SK-N-SH (cell line): Measurements from ENCODE around the gene SERF2.

Experiments used
- CTCF ChIP-seq: fragments of 200-600 bp; sonication (generic); IDR thresholded peaks from 2 replicates; pipeline ENCODE4 v1.6.1; 2017; ENCODE audit warnings: antibody characterized with exemption, mild to moderate bottlenecking, moderate library complexity
- EP300 ChIP-seq, 2 experiments: IDR thresholded peaks; 2 replicates each; pipeline versions ENCODE4 v1.4.0 to v1.6.1; 2012; ENCODE audit warnings: borderline replicate concordance in 1 of 2, low read depth in 1 of 2, low read length in 1 of 2
- EZH2phosphoT487 ChIP-seq: fragments of 200-600 bp; sonication (generic); IDR thresholded peaks from 2 replicates; pipeline ENCODE4 v1.6.1; 2017; ENCODE audit warnings: low read depth, mixed run types, mild to moderate bottlenecking, antibody characterized with exemption, moderate library complexity, borderline replicate concordance
- FOXM1 ChIP-seq: IDR thresholded peaks from 2 replicates; pipeline ENCODE4 v1.4.0; 2012; ENCODE audit warnings: low read depth, mild to moderate bottlenecking
- GABPA ChIP-seq: IDR thresholded peaks from 2 replicates; pipeline ENCODE4 v1.4.0; 2012; ENCODE audit warnings: low read depth, mild to moderate bottlenecking
- JUND ChIP-seq: IDR thresholded peaks from 2 replicates; pipeline ENCODE4 v1.4.0; 2012
- MEF2A ChIP-seq: IDR thresholded peaks from 2 replicates; pipeline ENCODE4 v1.4.0; 2012; ENCODE audit warnings: low read depth, borderline replicate concordance
- POLR2AphosphoS5 ChIP-seq: IDR thresholded peaks from 2 replicates; pipeline ENCODE4 v1.6.1; 2012; ENCODE audit warnings: low read depth, low read length
- RAD21 ChIP-seq: IDR thresholded peaks from 2 replicates; pipeline ENCODE4 v1.6.1; 2012; ENCODE audit warnings: mild to moderate bottlenecking, low read length
- REST ChIP-seq: IDR thresholded peaks from 2 replicates; pipeline ENCODE4 v1.6.1; 2012; ENCODE audit warnings: mild to moderate bottlenecking, low read depth, low read length, moderate library complexity
- TAF1 ChIP-seq: IDR thresholded peaks from 2 replicates; pipeline ENCODE4 v1.6.1; 2012; ENCODE audit warnings: low read depth, mild to moderate bottlenecking, low read length, moderate library complexity, borderline replicate concordance
- USF2 ChIP-seq: fragments of 150-350 bp; IDR thresholded peaks from 2 replicates; pipeline ENCODE4 v1.6.1; 2017; ENCODE audit warnings: antibody characterized with exemption, low read length, low read depth, borderline replicate concordance
- ZBTB33 ChIP-seq: IDR thresholded peaks from 2 replicates; pipeline ENCODE4 v1.4.0; 2012; ENCODE audit warnings: low read depth, borderline replicate concordance

- TF ChIP-seq EZH2phosphoT487, result no peak
- TF ChIP-seq RAD21, result no peak
- TF ChIP-seq CTCF, result no peak
- no peak for TF ChIP-seq EP300 (IDR thresholded peaks at IDR 0.05; ENCODE audit: borderline replicate concordance in 1 of 2, low read depth in 1 of 2, low read length in 1 of 2)
- no peak for TF ChIP-seq ZBTB33
- no peak for TF ChIP-seq USF2
- no peak for TF ChIP-seq JUND
- TF ChIP-seq FOXM1, result no peak
- TF ChIP-seq POLR2AphosphoS5, result no peak
- TF ChIP-seq MEF2A, result no peak
- TF ChIP-seq REST, result no peak
- no peak for TF ChIP-seq TAF1
- TF ChIP-seq GABPA, result no peak
Observed at GRCh38 chr15:43789409-43789808, 2.7 kb upstream of the SERF2 start.
